Thyroid gland (tissue), 4 donors: ENCODE measurements around the gene COX6A1.

Source experiments
- CTCF ChIP-seq, 6 experiments: fragments of 200-600 bp in 3 of 6; fragments of 450-650 bp in 3 of 6; sonication (generic) in 3 of 6; IDR thresholded peaks; one replicate each; pipeline ENCODE4 v1.5.1; 2016 to 2019; ENCODE audit warnings: antibody characterized with exemption in 6 of 6, mild to moderate bottlenecking in 2 of 6, inconsistent platforms in 1 of 6, moderate library complexity in 1 of 6
- POLR2A ChIP-seq, 2 donors: fragments of 450-650 bp; IDR thresholded peaks; one replicate each; pipeline ENCODE4 v1.6.1; 2017; ENCODE audit warnings: antibody characterized with exemption in 2 of 2, mild to moderate bottlenecking in 2 of 2, moderate library complexity in 1 of 2

DNA sequence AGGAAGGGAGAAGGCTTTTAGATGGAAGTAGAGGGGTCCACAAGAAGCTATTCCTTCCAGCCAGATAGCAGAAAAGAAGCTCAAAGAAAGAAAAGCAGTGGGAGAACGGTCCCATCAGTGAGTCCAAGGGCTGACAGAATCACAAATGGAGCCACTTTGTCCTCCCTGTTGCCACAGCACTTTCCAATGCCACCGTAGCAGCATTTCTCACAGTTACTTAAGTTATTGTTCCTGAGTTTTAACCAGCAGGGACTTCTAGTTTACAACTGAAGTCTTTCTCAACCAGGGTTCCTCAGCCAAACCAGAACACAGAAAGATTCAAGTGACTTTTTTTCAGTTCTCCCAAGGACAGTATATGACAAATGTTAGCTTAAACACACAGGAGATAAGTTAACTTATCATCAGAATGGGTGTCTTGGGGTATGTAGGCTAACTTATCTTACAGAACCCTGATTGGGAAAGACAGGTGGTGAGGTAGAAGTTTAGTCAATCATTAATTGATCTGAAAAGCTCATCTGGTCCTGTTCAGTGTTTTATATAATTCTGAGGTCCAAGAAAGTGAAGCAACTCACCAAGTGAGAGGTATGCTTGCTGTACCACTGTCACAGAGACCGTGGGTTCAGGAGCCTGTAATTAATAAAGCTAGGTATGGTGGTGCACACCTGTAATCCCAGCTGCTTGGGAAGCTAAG is 15.3 kb downstream of the COX6A1 start:
- TF ChIP-seq CTCF (IDR thresholded peaks at IDR 0.05) (no peak), POLR2A (IDR thresholded peaks at IDR 0.05) (no peak)
